ENCODE data around the gene VSIG1.

DNA sequence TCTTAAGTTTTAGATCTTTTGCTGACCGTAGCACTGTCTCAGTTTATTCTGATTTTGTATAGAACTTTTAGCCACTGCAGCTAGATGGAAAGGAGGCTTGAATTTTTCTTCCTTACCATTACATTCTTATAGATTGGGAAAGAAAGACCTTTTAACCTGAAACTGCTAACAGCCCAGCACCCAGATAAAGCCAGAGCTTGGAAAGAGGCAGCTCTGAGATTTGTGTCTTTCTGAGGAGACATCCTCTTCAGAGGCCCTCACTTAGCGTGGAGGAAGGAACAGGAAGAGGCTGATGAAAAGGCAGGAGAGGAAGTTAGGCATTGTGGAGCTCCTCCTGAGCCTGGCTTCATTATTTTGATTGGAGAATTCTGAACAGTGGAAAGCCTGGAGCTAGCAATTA is 81.8 kb downstream of the VSIG1 start:
- TF ChIP-seq, protein P1, sequence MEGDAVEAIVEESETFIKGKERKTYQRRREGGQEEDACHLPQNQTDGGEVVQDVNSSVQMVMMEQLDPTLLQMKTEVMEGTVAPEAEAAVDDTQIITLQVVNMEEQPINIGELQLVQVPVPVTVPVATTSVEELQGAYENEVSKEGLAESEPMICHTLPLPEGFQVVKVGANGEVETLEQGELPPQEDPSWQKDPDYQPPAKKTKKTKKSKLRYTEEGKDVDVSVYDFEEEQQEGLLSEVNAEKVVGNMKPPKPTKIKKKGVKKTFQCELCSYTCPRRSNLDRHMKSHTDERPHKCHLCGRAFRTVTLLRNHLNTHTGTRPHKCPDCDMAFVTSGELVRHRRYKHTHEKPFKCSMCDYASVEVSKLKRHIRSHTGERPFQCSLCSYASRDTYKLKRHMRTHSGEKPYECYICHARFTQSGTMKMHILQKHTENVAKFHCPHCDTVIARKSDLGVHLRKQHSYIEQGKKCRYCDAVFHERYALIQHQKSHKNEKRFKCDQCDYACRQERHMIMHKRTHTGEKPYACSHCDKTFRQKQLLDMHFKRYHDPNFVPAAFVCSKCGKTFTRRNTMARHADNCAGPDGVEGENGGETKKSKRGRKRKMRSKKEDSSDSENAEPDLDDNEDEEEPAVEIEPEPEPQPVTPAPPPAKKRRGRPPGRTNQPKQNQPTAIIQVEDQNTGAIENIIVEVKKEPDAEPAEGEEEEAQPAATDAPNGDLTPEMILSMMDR (IDR thresholded peaks at IDR 0.05), result no peak
- no peak for TF ChIP-seq POLR2A (IDR thresholded peaks at IDR 0.05)
